GM19351 (cell line): ENCODE results near the gene GDPD3.

Experiments used
- ATAC-seq: cut with Tn5 transposase; IDR thresholded peaks from one replicate; pipeline ENCODE4 v1.9.1; 2021; ENCODE audit warnings: mild to moderate bottlenecking, moderate library complexity; ENCODE audit not compliant: unreplicated experiment

GDPD3 gene

GRCh38 chr16:30096105-30096861, 17.1 kb downstream of the GDPD3 start, which contains the start of gene YPEL3:
Gene YPEL3 (minus strand): TSS chr16:30096213. CDS start chr16:30095482, 731 bp downstream.
- no peak for ATAC-seq

GRCh38 chr16:30095166-30096078, 17.9 kb downstream of the GDPD3 start:
- no peak for ATAC-seq

- ATAC-seq, result no peak
Observed at GRCh38 chr16:30094541-30095165, 18.7 kb downstream of the GDPD3 start.

- ATAC-seq, result peak; percentile 58
Observed at GRCh38 chr16:30092373-30093010, 20.8 kb downstream of the GDPD3 start.

GRCh38 chr16:30091474-30092372, 21.6 kb downstream of the GDPD3 start, which contains the start of gene TBX6:
Gene TBX6 (minus strand): TSS chr16:30091924. CDS start chr16:30091193, 731 bp downstream.
- ATAC-seq, result peak; percentile 58

GRCh38 chr16:30090610-30091331, 22.6 kb downstream of the GDPD3 start:
- no peak for ATAC-seq

- ATAC-seq, result no peak
Observed at GRCh38 chr16:30088832-30089624, 24.3 kb downstream of the GDPD3 start.

GRCh38 chr16:30088237-30088831, 25.0 kb downstream of the GDPD3 start:
- no peak for ATAC-seq

- no peak for ATAC-seq
Observed at GRCh38 chr16:30087181-30087898, 26.0 kb downstream of the GDPD3 start.

- ATAC-seq, result no peak
Observed at GRCh38 chr16:30086291-30087140, 26.8 kb downstream of the GDPD3 start.

GRCh38 chr16:30085820-30086219, 27.5 kb downstream of the GDPD3 start:
- ATAC-seq, result no peak

GRCh38 chr16:30085247-30085646, 28.1 kb downstream of the GDPD3 start:
- no peak for ATAC-seq

- no peak for ATAC-seq
Observed at GRCh38 chr16:30084816-30085159, 28.5 kb downstream of the GDPD3 start.

- ATAC-seq, result no peak
Observed at GRCh38 chr16:30084096-30084815, 29.1 kb downstream of the GDPD3 start.

- ATAC-seq, result no peak
Observed at GRCh38 chr16:30083216-30084055, 29.9 kb downstream of the GDPD3 start.
